KMS-11 (cell line): ENCODE results near the gene C3orf70.
A peak's percentile ranks its signal among the peaks of the same experiment; 100 is the strongest.

Source experiments
- H2AFZ ChIP-seq: fragments of 200-600 bp; sonication (generic); 2 replicates; pipeline ENCODE4 v1.6.1; 2016; ENCODE audit warnings: antibody characterized with exemption, mixed run types, low read depth
- H3K27ac ChIP-seq: fragments of 200-600 bp; sonication (generic); 2 replicates; pipeline ENCODE4 v1.6.1; 2016; ENCODE audit warnings: mild to moderate bottlenecking, mixed run types
- H3K27me3 ChIP-seq: fragments of 200-600 bp; sonication (generic); 2 replicates; pipeline ENCODE4 v1.6.1; 2017; ENCODE audit warnings: mild to moderate bottlenecking, low read depth, mixed run types, moderate library complexity; ENCODE audit not compliant: insufficient read depth
- H3K36me3 ChIP-seq: fragments of 200-600 bp; sonication (generic); 2 replicates; pipeline ENCODE4 v1.6.1; 2017; ENCODE audit warnings: mild to moderate bottlenecking, mixed run types; ENCODE audit not compliant: insufficient read depth
- H3K4me1 ChIP-seq: fragments of 200-600 bp; sonication (generic); 2 replicates; pipeline ENCODE4 v1.6.1; 2016; ENCODE audit warnings: mild to moderate bottlenecking, low read depth, mixed run types; ENCODE audit not compliant: poor library complexity, severe bottlenecking
- H3K4me2 ChIP-seq: fragments of 200-600 bp; sonication (generic); 2 replicates; pipeline ENCODE4 v1.7.0; 2016; ENCODE audit warnings: mild to moderate bottlenecking, mixed run types
- H3K4me3 ChIP-seq: fragments of 200-600 bp; sonication (generic); IDR thresholded peaks from 2 replicates; pipeline ENCODE4 v1.6.1; 2017; ENCODE audit warnings: low read depth, low read length, mixed read lengths; ENCODE audit not compliant: insufficient read depth
- H3K79me2 ChIP-seq: fragments of 200-600 bp; sonication (generic); 2 replicates; pipeline ENCODE4 v1.6.1; 2016; ENCODE audit warnings: low read depth, mixed run types; ENCODE audit not compliant: insufficient read depth
- H3K9ac ChIP-seq: fragments of 200-600 bp; sonication (generic); 2 replicates; pipeline ENCODE4 v1.6.1; 2016; ENCODE audit warnings: mild to moderate bottlenecking, mixed run types
- H4K20me1 ChIP-seq: fragments of 200-600 bp; sonication (generic); 2 replicates; pipeline ENCODE4 v1.6.1; 2016; ENCODE audit warnings: mild to moderate bottlenecking, mixed run types; ENCODE audit not compliant: insufficient read depth
- CTCF ChIP-seq: fragments of 200-600 bp; sonication (generic); conservative IDR thresholded peaks from 2 replicates; pipeline ENCODE4 v1.6.1; 2017; ENCODE audit warnings: low read depth, mild to moderate bottlenecking, antibody characterized with exemption, low read length, moderate library complexity, mixed read lengths

Gene C3orf70

GRCh38 chr3:185176750-185177359, 24.0 kb upstream of the C3orf70 start:
- Histone ChIP-seq H3K4me2 (no peak overlapping the region), H3K27me3 (no peaks in the 10 kb centered on the region), H4K20me1 (no peaks in the 10 kb centered on the region), H2AFZ (no peak overlapping the region), H3K79me2 (no peaks in the 10 kb centered on the region), H3K9ac (no peak overlapping the region), H3K4me3 (no peak overlapping the region), H3K4me1 (no peaks in the 10 kb centered on the region), H3K36me3 (no peaks in the 10 kb centered on the region), H3K27ac (no peak overlapping the region)
- TF ChIP-seq CTCF = peak; percentile 93

GRCh38 chr3:185175370-185175987, 22.6 kb upstream of the C3orf70 start:
- Histone ChIP-seq H4K20me1 (no peaks in the 10 kb centered on the region), H3K79me2 (no peaks in the 10 kb centered on the region), H3K4me1 (no peaks in the 10 kb centered on the region), H3K36me3 (no peaks in the 10 kb centered on the region), H3K4me3 (no peak overlapping the region), H3K27ac (no peak overlapping the region), H3K4me2 (no peak overlapping the region), H3K9ac (no peak overlapping the region), H3K27me3 (no peaks in the 10 kb centered on the region), H2AFZ (no peak overlapping the region)
- no peak for TF ChIP-seq CTCF

GRCh38 chr3:185172086-185173049, 19.5 kb upstream of the C3orf70 start:
- Histone ChIP-seq H3K4me1 (no peaks in the 10 kb centered on the region), H3K4me3 (no peak overlapping the region), H2AFZ (no peak overlapping the region), H4K20me1 (no peaks in the 10 kb centered on the region), H3K79me2 (no peaks in the 10 kb centered on the region), H3K27ac (no peak overlapping the region), H3K4me2 (no peak overlapping the region), H3K9ac (no peak overlapping the region), H3K27me3 (no peaks in the 10 kb centered on the region), H3K36me3 (no peaks in the 10 kb centered on the region)
- no peak for TF ChIP-seq CTCF

- no peak overlapping the region for H2AFZ ChIP-seq
- no peaks in the 10 kb centered on the region for H3K27me3 ChIP-seq
- no peak overlapping the region for H3K4me3 ChIP-seq
- no peaks in the 10 kb centered on the region for H3K79me2 ChIP-seq
- no peak overlapping the region for H3K4me2 ChIP-seq
- no peak overlapping the region for H3K9ac ChIP-seq
- TF ChIP-seq CTCF = no peak
- no peaks in the 10 kb centered on the region for H3K4me1 ChIP-seq
- no peaks in the 10 kb centered on the region for H3K36me3 ChIP-seq
- no peaks in the 10 kb centered on the region for H4K20me1 ChIP-seq
- H3K27ac ChIP-seq = no peak overlapping the region
These were observed 11.8 kb upstream of the C3orf70 start for GRCh38 chr3:185164428-185165217.
